GM12878 (cell line): ENCODE results near the gene GJC1. TPM values are rescaled to one million over a fixed set of nuclear protein-coding genes. Genes with fewer than 3 reads are reported as not detected.

Experiments used
- ATAC-seq: fragments of 200-7000 bp; cut with Tn5 transposase; 3 replicates; pipeline ENCODE4 v1.9.1; 2020; ENCODE audit warnings: mild to moderate bottlenecking, moderate library complexity
- BruUV-seq: library from RNA; stranded (reverse); fragments of 400-500 nt; replicated peaks from 2 replicates; lab custom pipeline; 2021; lab: Mats Ljungman, UMichigan
- CTCF ChIA-PET: fragments of 300-600 bp; sonication (Branson Sonifier 250); formaldehyde crosslinking; extraction: SDS; loops from one replicate; lab custom pipeline; 2021; ENCODE audit warnings: inconsistent platforms; lab: Yijun Ruan, JAX
- POLR2A ChIA-PET: fragments of 350-600 bp; formaldehyde crosslinking; extraction: SDS; loops from one replicate; lab custom pipeline; 2021; ENCODE audit warnings: inconsistent platforms; lab: Charles Lee
- RAD21 ChIA-PET: fragments of 300-600 bp; sonication (Branson Sonifier 250); formaldehyde crosslinking; loops from one replicate; lab custom pipeline; 2023; ENCODE audit warnings: antibody characterized with exemption; ENCODE audit not compliant: unreplicated experiment; lab: Charles Lee
- SMC1A ChIA-PET: fragments of 300-600 bp; sonication (Branson Sonifier 250); formaldehyde crosslinking; loops from one replicate; lab custom pipeline; 2023; ENCODE audit not compliant: unreplicated experiment, uncharacterized antibody; lab: Charles Lee
- DNase-seq: peaks from one replicate; pipeline ENCODE4 v3.0.0-alpha.2; 2011; ENCODE audit warnings: low read depth, low spot score
- FAIRE-seq: peaks from 3 replicates; lab custom pipeline; 2011; peaks lifted over from hg19 to GRCh38; lab: Jason Lieb, UNC
- H2AFZ ChIP-seq: 2 replicates; pipeline ENCODE4 v1.6.0; 2011; ENCODE audit warnings: low read depth, low read length, control low read depth; ENCODE audit not compliant: control insufficient read depth
- H3K27ac ChIP-seq: 2 replicates; pipeline ENCODE4 v1.5.1; 2011; ENCODE audit warnings: control low read depth; ENCODE audit not compliant: control insufficient read depth, insufficient read depth
- H3K27me3 ChIP-seq, 2 experiments: replicated peaks in 1 of 2; 2 replicates each; pipeline versions ENCODE4 v1.6.0 to v1.6.1; 2011; ENCODE audit warnings: low read length in 1 of 2; ENCODE audit not compliant: control insufficient read depth in 2 of 2, insufficient read depth in 2 of 2
- H3K36me3 ChIP-seq, 2 experiments: 2 replicates each; pipeline ENCODE4 v1.5.1; 2011; ENCODE audit warnings: low read length in 1 of 2; ENCODE audit not compliant: control insufficient read depth in 2 of 2, insufficient read depth in 2 of 2
- H3K4me1 ChIP-seq: 2 replicates; pipeline ENCODE4 v1.6.1; 2011; ENCODE audit warnings: mild to moderate bottlenecking, low read length, moderate library complexity, mixed read lengths; ENCODE audit not compliant: control insufficient read depth, insufficient read depth
- H3K4me2 ChIP-seq: 2 replicates; pipeline ENCODE4 v1.6.0; 2011; ENCODE audit warnings: control low read depth; ENCODE audit not compliant: control insufficient read depth, insufficient read depth
- H3K4me3 ChIP-seq: fragments of 200-600 bp; sonication (generic); 2 replicates; pipeline ENCODE4 v1.5.1; 2016
- H3K79me2 ChIP-seq: 2 replicates; pipeline ENCODE4 v1.6.0; 2011; ENCODE audit warnings: low read length; ENCODE audit not compliant: control insufficient read depth, insufficient read depth
- H3K9ac ChIP-seq: 2 replicates; pipeline ENCODE4 v1.8.0; 2011; ENCODE audit warnings: low read length, control low read depth, mixed read lengths; ENCODE audit not compliant: control insufficient read depth, insufficient read depth
- H3K9me3 ChIP-seq: replicated peaks from 3 replicates; pipeline ENCODE4 v1.5.1; 2011; ENCODE audit warnings: mild to moderate bottlenecking, low read length; ENCODE audit not compliant: control insufficient read depth, insufficient read depth
- H4K20me1 ChIP-seq: 2 replicates; pipeline ENCODE4 v1.6.0; 2011; ENCODE audit not compliant: control insufficient read depth, insufficient read depth
- CUX1 ChIP-seq: IDR thresholded peaks from 2 replicates; pipeline ENCODE4 v1.6.1; 2012; ENCODE audit warnings: improper control_type of control experiment, low read depth, low read length; ENCODE audit not compliant: insufficient replicate concordance
- E2F4 ChIP-seq: IDR thresholded peaks from 2 replicates; pipeline ENCODE4 v1.6.1; 2012; ENCODE audit warnings: low read depth, low read length, improper control_type of control experiment
- FOS ChIP-seq: IDR thresholded peaks from 3 replicates; pipeline ENCODE4 v1.6.1; 2011; ENCODE audit warnings: borderline replicate concordance; ENCODE audit not compliant: insufficient read length; ENCODE audit errors: extremely low read depth
- MTA2 ChIP-seq: fragments of 450-650 bp; IDR thresholded peaks from 2 replicates; pipeline ENCODE4 v1.6.1; 2016; ENCODE audit warnings: low read depth, mild to moderate bottlenecking, moderate library complexity
- RB1 ChIP-seq: fragments of 450-650 bp; formaldehyde crosslinking; IDR thresholded peaks from 2 replicates; pipeline ENCODE4 v1.6.1; 2017; ENCODE audit warnings: mild to moderate bottlenecking, borderline replicate concordance
- WGBS: methylation state at CpG from one replicate; pipeline ENCODE4 v1.1.6; 2016; ENCODE audit warnings: low lambda C conversion rate; ENCODE audit not compliant: insufficient replicate concordance, insufficient coverage; ENCODE audit errors: missing lambda C conversion rate; 5-methylcytosine and 5-hydroxymethylcytosine counted together
- in situ Hi-C: fragments of 300-500 bp; cut with MboI; formaldehyde crosslinking; loops from 9 replicates; pipeline ENCODE4 v1.14.3; 2018; ENCODE audit warnings: mixed read lengths
- intact Hi-C: fragments of 100-400 bp; cut with micrococcal nuclease; formaldehyde crosslinking; loops from one replicate; pipeline ENCODE4 v1.14.2; 2022; ENCODE audit not compliant: unreplicated experiment
- polyA plus RNA-seq, 11 experiments: library from polyadenylated mRNA; depleted of rRNA in 4 of 11; unstranded in 6 of 11; stranded (reverse) in 5 of 11; fragments of >200 nt; fragmentation: Nextera tagmentation in 4 of 11; fragmentation: Illumina TruSeq in 1 of 11; extraction: Ambion mirVana in 4 of 11; extraction: Trizol in 1 of 11; gene quantifications; 1 replicate in 1 of 11; 2 replicates in 10 of 11; pipeline versions ENCODE4 v1.2.1 to v1.2.3, GENCODE V29; 2011 to 2016; ENCODE audit warnings: inconsistent platforms in 2 of 11, missing spikeins in 2 of 11, low read depth in 1 of 11
- total RNA-seq, 4 experiments: library from RNA; depleted of rRNA in 3 of 4; stranded (reverse); fragments of >200 nt in 3 of 4; fragmentation: Illumina TruSeq in 1 of 4; extraction: Trizol in 1 of 4; gene quantifications; 2 replicates each; pipeline versions ENCODE4 v1.2.1 to v1.2.3, GENCODE V29; 2013 to 2021

The GJC1 gene
- total and polyA plus RNA-seq, 10 of the 15 experiments (the other 5 are each of a cell fraction or from before 2014, with no cell fraction given) = 0.37 to 3.4 (median 0.90) TPM

GRCh38 chr17:44832805-44833204, 2.7 kb upstream of the GJC1 start (continued):
- no peak for TF ChIP-seq CUX1

- DNase-seq (no peak), FAIRE-seq (no peak), ATAC-seq (no peak)
- H3K4me3 ChIP-seq = no peak overlapping the region
- CTCF ChIA-PET = interaction anchor here (0.6 to 1.9 kb wide), 8 partner anchors 28 to 300 kb away, joined by 3 to 8 read pairs (median 3); no protein-coding TSS in a partner anchor
- no peak for TF ChIP-seq RB1
- no peak for TF ChIP-seq FOS
- no peak for TF ChIP-seq E2F4
- TF ChIP-seq MTA2 = no peak
- no peaks in the 10 kb centered on the region for H3K79me2 ChIP-seq
- H3K27me3 ChIP-seq = peaks cover 0 to 7% of the 10 kb centered on the region in 2 experiments; a peak in 3 of 4 replicates
- H3K4me2 ChIP-seq = no peak overlapping the region
- BruUV-seq = no TSS peak
- in situ Hi-C loops = no loop called here
- no peaks in the 10 kb centered on the region for H3K36me3 ChIP-seq
- no peaks in the 10 kb centered on the region for H3K9me3 ChIP-seq
- 66% methylated on average over 12 of the region's 12 CpGs for WGBS
- RAD21 ChIA-PET = no interaction called here
- POLR2A ChIA-PET = no interaction called here
- SMC1A ChIA-PET = no interaction called here
- no peak overlapping the region for H3K27ac ChIP-seq
- no peaks in the 10 kb centered on the region for H3K4me1 ChIP-seq
- intact Hi-C loops = no loop called here
- H2AFZ ChIP-seq = no peak overlapping the region
- no peak overlapping the region for H3K9ac ChIP-seq
- no peaks in the 10 kb centered on the region for H4K20me1 ChIP-seq
Observed at GRCh38 chr17:44831371-44831770, 1.3 kb upstream of the GJC1 start.
